HG03039 (cell line): Measurements from ENCODE around the gene E2F3.
A peak's percentile ranks its signal among the peaks of the same experiment; 100 is the strongest.
"Not testable (repeated sequence)": the region's sequence is repeated elsewhere in the genome, so short reads cannot be mapped to it uniquely, and the experiment has no call there.

ENCODE experiments used
- ATAC-seq: cut with Tn5 transposase; IDR thresholded peaks from one replicate; pipeline ENCODE4 v1.9.1; 2021; ENCODE audit warnings: mild to moderate bottlenecking, moderate library complexity; ENCODE audit not compliant: unreplicated experiment

The E2F3 gene

DNA sequence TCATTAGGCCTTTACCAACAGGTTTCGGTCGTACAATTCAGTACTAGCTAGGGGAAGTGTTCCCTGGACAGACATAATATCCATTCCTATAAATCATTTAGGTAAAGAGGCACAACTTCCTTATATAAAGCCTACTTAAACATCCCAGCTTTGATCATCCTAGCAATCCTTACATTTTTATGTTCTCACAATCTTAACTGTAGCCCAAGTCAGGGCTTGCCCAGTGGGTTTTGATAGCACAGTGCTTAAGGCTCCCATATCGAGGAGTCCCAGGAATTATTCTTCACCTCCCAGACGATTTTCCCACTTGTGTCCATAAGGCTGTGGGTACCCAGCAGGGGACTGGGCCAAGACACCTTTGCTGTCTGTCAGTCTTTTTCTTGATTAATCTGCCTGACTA, 63.2 kb downstream of the E2F3 start:
- ATAC-seq: no peak

GRCh38 chr6:20465616-20466015, 63.9 kb downstream of the E2F3 start:
- ATAC-seq: not testable (repeated sequence)

GRCh38 chr6:20467437-20467836, 65.8 kb downstream of the E2F3 start:
- peak; percentile 68 for ATAC-seq

GRCh38 chr6:20468209-20468608, 66.5 kb downstream of the E2F3 start:
- no peak for ATAC-seq

- no peak for ATAC-seq
Observed at GRCh38 chr6:20472748-20473147, 71.1 kb downstream of the E2F3 start.

DNA sequence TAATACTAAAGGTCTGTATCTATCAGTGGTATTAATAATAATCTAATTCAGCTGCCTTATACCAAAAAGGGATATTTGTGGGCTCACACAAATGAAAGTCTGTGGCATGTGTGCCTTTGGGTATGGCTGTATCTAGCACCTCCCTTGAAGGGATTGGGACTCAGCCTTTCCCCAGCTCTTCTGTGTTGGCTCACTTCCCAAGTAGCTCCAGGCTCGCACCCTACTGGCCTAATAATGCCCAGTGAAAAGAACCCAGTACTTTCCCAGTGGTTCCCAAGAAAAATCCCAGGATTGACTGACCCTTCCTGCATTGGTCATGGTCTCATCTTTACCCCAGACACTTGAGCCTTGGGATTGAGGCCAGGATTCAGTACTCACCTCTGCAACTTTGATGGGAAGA, 71.8 kb downstream of the E2F3 start:
- ATAC-seq: no peak

- ATAC-seq: no peak
Observed at GRCh38 chr6:20474874-20475542, 73.3 kb downstream of the E2F3 start.

DNA sequence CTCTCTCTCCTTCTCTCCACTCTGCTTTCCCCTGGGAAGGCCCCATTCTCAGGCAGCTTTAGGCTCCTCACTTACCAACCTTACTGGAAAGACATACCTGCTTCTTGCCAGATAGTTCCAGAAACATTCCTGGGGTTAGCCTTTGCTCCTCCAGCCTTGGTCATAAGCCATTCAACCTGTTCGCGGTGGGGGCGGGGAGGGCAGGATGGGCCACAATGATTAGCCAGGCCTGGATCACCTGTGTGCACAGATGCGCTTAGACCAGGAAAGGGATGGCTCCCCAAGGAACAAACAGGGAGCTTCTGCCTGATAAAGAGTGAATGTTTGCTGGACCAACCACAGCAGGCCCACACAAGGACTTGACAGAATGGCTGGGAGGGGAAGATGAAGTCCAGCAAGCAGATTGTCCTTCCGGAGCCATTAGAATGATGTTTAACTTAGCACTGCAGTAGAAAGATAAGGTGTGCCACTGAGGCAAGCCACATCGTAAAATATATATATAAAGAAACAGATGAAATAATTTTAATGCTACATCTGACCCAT, 74.9 kb downstream of the E2F3 start:
- no peak for ATAC-seq

DNA sequence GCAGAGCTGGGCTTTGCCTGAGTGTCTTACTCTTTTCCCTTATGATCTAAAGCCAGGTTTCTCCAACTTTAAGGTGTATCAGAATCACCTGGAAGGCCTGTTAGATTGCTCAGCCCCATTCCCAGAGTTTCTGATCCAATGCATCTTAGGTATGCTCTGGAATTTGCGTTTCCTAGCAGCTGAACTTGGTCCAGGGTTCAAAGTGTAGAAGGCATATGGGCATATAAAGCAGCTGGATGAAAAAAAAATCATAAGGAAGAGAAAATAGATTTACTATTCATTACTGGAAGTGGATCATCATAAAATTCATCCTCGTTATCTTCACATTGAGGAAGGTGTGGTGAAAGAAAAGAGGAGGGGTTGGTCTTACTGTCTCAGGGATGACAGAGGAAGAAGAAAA, 75.8 kb downstream of the E2F3 start:
- ATAC-seq: no peak

DNA sequence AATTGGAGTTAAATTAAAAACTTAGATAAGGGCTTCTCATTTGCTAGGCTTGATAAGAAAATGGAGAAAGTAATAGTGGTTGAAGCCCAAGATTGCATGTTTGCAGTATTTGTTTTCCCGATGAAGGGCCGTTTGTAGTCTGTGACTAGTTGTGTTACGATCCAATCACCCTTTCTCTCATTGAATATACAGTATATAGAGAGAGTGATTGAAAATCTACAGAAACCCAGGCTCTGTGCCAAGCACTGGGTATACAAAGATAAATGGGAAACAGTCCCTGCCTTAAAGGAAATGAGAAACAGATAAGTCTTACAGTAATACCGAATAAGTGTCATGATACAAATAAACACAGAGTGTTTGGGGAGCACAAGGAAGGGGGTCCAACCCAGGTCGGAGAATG, 77.4 kb downstream of the E2F3 start:
- ATAC-seq: no peak

GRCh38 chr6:20479526-20479925, 77.8 kb downstream of the E2F3 start:
- ATAC-seq: no peak

DNA sequence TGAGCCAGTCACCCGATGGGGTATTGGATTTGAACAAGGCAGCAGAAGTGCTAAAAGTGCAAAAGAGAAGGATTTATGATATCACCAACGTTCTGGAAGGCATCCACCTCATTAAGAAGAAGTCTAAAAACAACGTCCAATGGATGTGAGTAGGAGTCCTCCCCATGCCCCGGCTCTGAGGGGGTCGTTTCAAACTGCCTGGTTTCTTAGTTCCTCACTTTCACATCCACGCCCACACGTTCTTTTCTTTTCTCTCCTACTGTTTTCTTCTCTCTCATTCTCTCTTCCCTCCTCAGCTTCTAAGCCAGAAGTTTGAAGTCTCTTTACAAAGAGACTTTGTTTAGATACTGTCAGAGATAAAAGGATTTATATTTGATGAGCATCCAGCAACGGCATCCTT, 79.6 kb downstream of the E2F3 start:
- ATAC-seq: no peak

DNA sequence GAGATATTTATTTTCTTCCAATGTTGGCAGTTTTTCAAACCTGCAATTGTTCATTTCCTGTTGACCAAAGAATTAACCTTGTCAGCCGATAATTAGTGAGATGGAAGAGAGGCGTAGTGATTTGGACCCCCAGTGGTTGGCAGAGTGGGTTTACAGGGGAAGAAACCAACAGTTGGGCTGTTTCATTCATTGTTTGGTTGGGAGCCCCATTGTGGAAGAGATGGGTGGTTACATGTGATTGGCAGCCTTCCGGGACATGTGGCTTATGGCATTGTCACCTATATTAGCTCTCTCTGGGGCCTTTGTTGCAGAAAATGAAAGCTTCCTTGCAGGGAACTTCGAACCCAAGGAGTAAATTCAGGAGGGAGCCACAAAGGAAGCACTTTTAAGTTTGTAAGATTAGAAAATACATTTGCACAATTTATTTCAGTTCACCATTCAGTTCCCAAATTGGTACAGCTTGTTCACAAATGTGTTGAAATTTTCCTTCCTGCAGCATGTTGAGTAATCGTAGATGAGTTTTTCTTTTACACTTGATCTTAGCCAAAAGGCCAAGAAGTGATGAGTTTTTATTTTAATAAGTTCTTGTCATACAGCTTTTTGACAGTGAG, 82.3 kb downstream of the E2F3 start:
- ATAC-seq: no peak

DNA sequence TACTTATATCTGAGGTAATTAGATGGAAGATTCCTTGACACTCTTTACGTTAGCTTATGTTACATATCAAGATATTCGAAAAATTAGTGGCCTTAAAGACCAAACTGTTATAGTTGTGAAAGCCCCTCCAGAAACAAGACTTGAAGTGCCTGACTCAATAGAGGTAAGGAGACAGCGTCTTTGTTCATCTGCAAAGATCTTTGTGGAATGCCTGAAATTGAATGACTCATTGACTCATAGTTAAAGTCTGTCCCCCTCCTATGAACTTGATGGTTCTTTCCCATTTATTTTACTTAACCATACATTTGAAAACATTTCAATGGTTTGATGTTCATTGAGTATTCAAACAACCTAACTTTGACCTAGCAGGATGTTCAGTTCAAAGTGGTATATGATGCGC, 85.0 kb downstream of the E2F3 start:
- no peak for ATAC-seq

DNA sequence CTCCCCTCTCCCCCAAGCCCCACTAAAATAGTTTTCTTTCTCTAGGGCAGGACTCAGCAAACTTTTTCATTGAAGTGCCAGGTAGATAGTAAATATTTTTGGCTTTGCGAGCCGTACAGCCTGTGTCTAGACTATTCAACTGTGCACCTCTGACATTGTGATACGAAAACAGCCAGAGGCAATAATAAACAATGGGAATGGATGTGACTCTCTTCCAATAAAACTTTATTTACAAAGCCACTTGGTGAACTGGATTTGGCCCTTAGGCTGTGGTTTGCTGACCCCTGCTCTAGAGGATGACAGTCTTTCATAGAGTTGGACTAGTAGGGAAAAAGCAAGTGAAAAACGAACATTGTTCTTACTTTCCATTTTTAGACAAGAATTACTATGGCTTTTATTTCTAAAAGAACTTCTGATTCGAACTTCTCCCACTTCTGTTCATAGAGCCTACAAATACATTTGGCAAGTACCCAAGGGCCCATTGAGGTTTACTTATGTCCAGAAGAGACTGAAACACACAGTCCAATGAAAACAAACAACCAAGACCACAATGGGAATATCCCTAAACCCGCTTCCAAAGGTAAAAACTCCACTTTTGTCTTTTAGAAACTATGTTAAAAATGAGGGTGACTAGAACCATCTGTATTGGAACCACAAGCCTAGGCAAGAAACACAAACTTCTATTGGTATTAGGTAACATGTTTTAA, 86.1 kb downstream of the E2F3 start:
- no peak for ATAC-seq

DNA sequence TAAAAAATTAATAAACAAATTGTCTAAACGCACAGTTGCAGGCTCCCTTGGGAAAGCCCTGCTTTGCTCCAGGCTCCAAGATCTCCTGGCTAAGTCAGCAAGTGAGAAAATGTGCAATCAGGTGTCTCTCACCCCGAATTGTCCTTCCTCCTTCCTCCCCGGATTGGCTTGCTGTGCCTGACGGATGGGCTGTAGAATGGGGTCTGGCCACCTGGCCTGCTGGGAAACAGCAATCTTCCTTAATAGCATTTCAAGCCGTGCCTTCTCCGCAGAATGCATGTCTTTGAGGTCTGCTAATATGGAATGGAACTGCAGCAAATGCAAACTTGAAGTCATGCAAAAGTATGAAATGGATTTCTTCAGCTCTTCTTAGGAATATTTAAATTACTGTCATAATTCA, 88.9 kb downstream of the E2F3 start:
- ATAC-seq: no peak

GRCh38 chr6:20492099-20492498, 90.4 kb downstream of the E2F3 start:
- no peak for ATAC-seq

GRCh38 chr6:20497216-20498040, 95.7 kb downstream of the E2F3 start:
- ATAC-seq: no peak

GRCh38 chr6:20498041-20498385, 96.3 kb downstream of the E2F3 start:
- ATAC-seq: no peak

DNA sequence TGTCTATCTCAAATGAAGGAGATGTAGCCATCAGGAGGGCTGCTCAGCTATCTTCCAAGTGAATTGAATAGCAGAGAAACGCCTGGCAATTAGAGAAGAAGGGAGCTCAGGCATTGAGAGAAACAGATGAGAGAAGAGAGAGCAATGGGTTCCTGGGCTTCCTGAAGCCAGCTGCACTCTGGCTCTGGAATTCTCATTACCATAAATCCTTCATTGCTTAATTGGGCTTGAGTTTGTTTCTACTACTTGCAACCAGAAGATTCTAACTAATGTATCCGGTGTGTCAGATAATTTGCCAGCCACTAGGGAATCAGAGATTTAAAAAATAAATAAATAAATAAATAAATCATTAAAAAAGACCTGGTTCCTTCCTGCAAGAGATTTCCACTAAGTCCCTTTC, 107.5 kb downstream of the E2F3 start:
- no peak for ATAC-seq

DNA sequence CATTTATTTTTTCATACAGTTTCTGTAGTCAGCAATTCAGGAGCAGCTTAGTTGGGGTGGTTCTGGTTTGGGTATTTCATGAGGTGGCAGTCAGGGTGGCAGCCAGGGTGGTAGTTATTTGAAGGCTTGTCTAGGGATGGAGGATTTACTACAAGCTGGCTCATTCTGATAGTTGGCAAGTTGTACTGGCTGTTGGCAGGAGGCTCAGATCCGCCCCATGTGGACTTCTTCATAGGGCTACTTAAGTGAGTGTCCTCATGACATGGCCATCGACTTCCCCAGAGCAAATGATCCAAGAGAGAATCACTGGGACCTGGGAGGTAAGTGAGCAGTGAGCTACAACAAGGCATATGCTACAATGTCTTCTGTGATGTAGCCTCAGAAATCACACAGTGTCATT, 110.2 kb downstream of the E2F3 start:
- no peak for ATAC-seq
